K562 (cell line): ENCODE measurements around the gene KRTAP13-1. TPM values are rescaled to one million over a fixed set of nuclear protein-coding genes. Genes with fewer than 3 reads are reported as not detected.

Experiments used
- ATAC-seq: fragments of 200-7000 bp; cut with Tn5 transposase; 3 replicates; pipeline ENCODE4 v1.9.1; 2020; ENCODE audit warnings: moderate library complexity
- BruUV-seq: library from RNA; stranded (reverse); fragments of 400-500 nt; replicated peaks from 2 replicates; lab custom pipeline; 2021; lab: Mats Ljungman, UMichigan
- CTCF ChIA-PET: fragments of 300-600 bp; formaldehyde crosslinking; extraction: SDS; loops from one replicate; lab custom pipeline; 2021; ENCODE audit warnings: low intra/inter-chr PET ratio; lab: Yijun Ruan, JAX
- POLR2A ChIA-PET: fragments of 300-600, 350-650 bp; sonication (Branson Sonifier 250); formaldehyde crosslinking; extraction: SDS; loops from one replicate; lab custom pipeline; 2021; ENCODE audit warnings: antibody characterized with exemption, inconsistent platforms; lab: Yijun Ruan, JAX
- DNase-seq, 4 experiments: peaks; one replicate each; pipeline versions ENCODE4 v3.0.0 to v3.0.0-alpha.2; 2011 to 2018; ENCODE audit warnings: low spot score in 3 of 4, mixed read lengths in 3 of 4; ENCODE audit errors: extremely low read depth in 1 of 4
- FAIRE-seq: peaks from 2 replicates; lab custom pipeline; 2011; peaks lifted over from hg19 to GRCh38; lab: Jason Lieb, UNC
- H2AFZ ChIP-seq: 2 replicates; pipeline ENCODE4 v1.6.0; 2011; ENCODE audit warnings: low read depth, low read length, control low read depth, inconsistent platforms
- H3K27ac ChIP-seq: fragments of 200-600 bp; 3 replicates; pipeline ENCODE4 v1.8.0; 2011; ENCODE audit warnings: low read depth, mild to moderate bottlenecking, control low read depth, inconsistent platforms, low read length, moderate library complexity, mixed read lengths; ENCODE audit errors: extremely low read depth
- H3K27me3 ChIP-seq, 2 experiments: fragments of 300-600 bp in 1 of 2; 2 replicates in 1 of 2; 3 replicates in 1 of 2; pipeline versions ENCODE4 v1.6.0 to v1.8.0; 2011; ENCODE audit warnings: inconsistent platforms in 2 of 2, low read length in 2 of 2, mild to moderate bottlenecking in 1 of 2, mixed read lengths in 1 of 2, moderate library complexity in 1 of 2; ENCODE audit not compliant: control insufficient read depth in 2 of 2, insufficient read depth in 2 of 2
- H3K36me3 ChIP-seq: fragments of 300-600 bp; 3 replicates; pipeline ENCODE4 v1.8.0; 2011; ENCODE audit warnings: mild to moderate bottlenecking, low read length, inconsistent platforms; ENCODE audit not compliant: control insufficient read depth, insufficient read depth
- H3K4me1 ChIP-seq, 2 experiments: fragments of 200-600 bp in 1 of 2; replicated peaks in 1 of 2; 2 replicates in 1 of 2; 3 replicates in 1 of 2; pipeline versions ENCODE4 v1.5.1 to v1.8.0; 2011; ENCODE audit warnings: inconsistent platforms in 2 of 2, low read length in 2 of 2, mild to moderate bottlenecking in 1 of 2, mixed read lengths in 1 of 2, moderate library complexity in 1 of 2; ENCODE audit not compliant: control insufficient read depth in 2 of 2, insufficient read depth in 2 of 2
- H3K4me2 ChIP-seq: 2 replicates; pipeline ENCODE4 v1.6.1; 2011; ENCODE audit warnings: low read length, control low read depth, inconsistent platforms, mixed read lengths; ENCODE audit not compliant: insufficient read depth
- H3K4me3 ChIP-seq: fragments of 200-600 bp; sonication (generic), shearing (Covaris generic); 2 replicates; pipeline ENCODE4 v1.5.1; 2016; ENCODE audit warnings: control low read depth, inconsistent platforms
- H3K79me2 ChIP-seq: fragments of 200-600 bp; 3 replicates; pipeline ENCODE4 v1.8.0; 2011; ENCODE audit warnings: low read length, inconsistent platforms; ENCODE audit not compliant: control insufficient read depth, insufficient read depth
- H3K9ac ChIP-seq, 2 experiments: 2 replicates each; pipeline versions ENCODE4 v1.6.0 to v1.6.1; 2011; ENCODE audit warnings: low read depth in 2 of 2, low read length in 2 of 2, control low read depth in 1 of 2, inconsistent platforms in 1 of 2, mild to moderate bottlenecking in 1 of 2, mixed read lengths in 1 of 2; ENCODE audit not compliant: insufficient read depth in 1 of 2
- H3K9me1 ChIP-seq: one replicate; pipeline ENCODE4 v1.6.0; 2011; ENCODE audit warnings: inconsistent platforms, mild to moderate bottlenecking, low read length, moderate library complexity; ENCODE audit not compliant: control insufficient read depth, insufficient read depth
- H3K9me3 ChIP-seq: replicated peaks from 2 replicates; pipeline ENCODE4 v1.5.1; 2011; ENCODE audit warnings: low read depth, low read length, inconsistent platforms; ENCODE audit not compliant: control insufficient read depth, insufficient read depth
- H4K20me1 ChIP-seq: replicated peaks from 2 replicates; pipeline ENCODE4 v1.6.1; 2011; ENCODE audit warnings: low read length, inconsistent platforms, mixed read lengths; ENCODE audit not compliant: control insufficient read depth, insufficient read depth
- CCAR2 ChIP-seq: fragments of 200-400 bp; formaldehyde crosslinking; IDR thresholded peaks from 2 replicates; pipeline ENCODE4 v1.6.1; 2017; ENCODE audit warnings: mild to moderate bottlenecking, low read depth, low read length
- CCNT2 ChIP-seq: IDR thresholded peaks from 2 replicates; pipeline ENCODE4 v1.6.1; 2011; ENCODE audit warnings: borderline replicate concordance, low read depth, mild to moderate bottlenecking, moderate library complexity, mixed read lengths, low read length; ENCODE audit not compliant: insufficient read length; ENCODE audit errors: extremely low read depth
- FOXJ3 ChIP-seq: sonication (generic); formaldehyde crosslinking; IDR thresholded peaks from 2 replicates; pipeline ENCODE4 v1.4.0; 2020; ENCODE audit warnings: mild to moderate bottlenecking, missing genetic modification reagents
- MBD2 ChIP-seq: sonication (generic); IDR thresholded peaks from 2 replicates; pipeline ENCODE4 v1.6.1; 2016; ENCODE audit warnings: low read depth, borderline replicate concordance
- OTX1 ChIP-seq: fragments of 450-650 bp; formaldehyde crosslinking; IDR thresholded peaks from 2 replicates; pipeline ENCODE4 v1.4.0; 2022; ENCODE audit warnings: mild to moderate bottlenecking
- SMC3 ChIP-seq: conservative IDR thresholded peaks from 2 replicates; pipeline ENCODE4 v1.6.1; 2011; ENCODE audit warnings: low read depth, low read length, improper control_type of control experiment; ENCODE audit not compliant: insufficient read depth
- VEZF1 ChIP-seq: fragments of 200-800 bp; sonication (Bioruptor generic); IDR thresholded peaks from 2 replicates; pipeline ENCODE4 v1.6.1; 2017; ENCODE audit warnings: missing genetic modification characterization, missing compliant biosample characterization
- ZNF445 ChIP-seq: fragments of 250-450 bp; sonication (Bioruptor Pico); IDR thresholded peaks from 2 replicates; pipeline ENCODE4 v1.4.0; 2020; ENCODE audit warnings: low read depth, mild to moderate bottlenecking, moderate library complexity
- WGBS: fragments of 100-300 bp; shearing (Covaris generic); methylation state at CpG from one replicate; pipeline ENCODE4 v1.1.6; 2016; ENCODE audit warnings: low coverage, mixed read lengths; ENCODE audit not compliant: insufficient coverage; ENCODE audit errors: missing lambda C conversion rate; 5-methylcytosine and 5-hydroxymethylcytosine counted together
- in situ Hi-C: fragments of 300-500 bp; cut with MboI; formaldehyde crosslinking; loops from 4 replicates; pipeline ENCODE4 v1.15.0; 2018; ENCODE audit warnings: inconsistent platforms, mixed read lengths
- intact Hi-C: fragments of 100-400 bp; cut with micrococcal nuclease; formaldehyde crosslinking; loops from 2 replicates; pipeline ENCODE4 v1.14.2; 2022
- polyA plus RNA-seq, 8 experiments: library from polyadenylated mRNA; depleted of rRNA in 4 of 8; stranded (reverse) in 5 of 8; unstranded in 3 of 8; fragments of >200 nt; fragmentation: Nextera tagmentation in 2 of 8; fragmentation: Illumina TruSeq in 1 of 8; extraction: Ambion mirVana in 2 of 8; extraction: Trizol in 1 of 8; gene quantifications; 2 replicates each; pipeline versions ENCODE4 v1.2.1 to v1.2.3, GENCODE V29; 2011 to 2014; ENCODE audit warnings: inconsistent platforms in 1 of 8, missing spikeins in 1 of 8
- total RNA-seq, 7 experiments: library from RNA; depleted of rRNA in 6 of 7; stranded (reverse); fragments of >200 nt in 6 of 7; fragmentation: Illumina TruSeq in 2 of 7; extraction: Trizol in 2 of 7; gene quantifications; 2 replicates each; pipeline versions ENCODE4 v1.2.1 to v1.2.3, GENCODE V29; 2011 to 2021; ENCODE audit warnings: low replicate concordance in 1 of 7

KRTAP13-1 gene
- total and polyA plus RNA-seq, 9 of the 15 experiments (the other 6 are each of a cell fraction or from before 2014, with no cell fraction given): not detected

DNA sequence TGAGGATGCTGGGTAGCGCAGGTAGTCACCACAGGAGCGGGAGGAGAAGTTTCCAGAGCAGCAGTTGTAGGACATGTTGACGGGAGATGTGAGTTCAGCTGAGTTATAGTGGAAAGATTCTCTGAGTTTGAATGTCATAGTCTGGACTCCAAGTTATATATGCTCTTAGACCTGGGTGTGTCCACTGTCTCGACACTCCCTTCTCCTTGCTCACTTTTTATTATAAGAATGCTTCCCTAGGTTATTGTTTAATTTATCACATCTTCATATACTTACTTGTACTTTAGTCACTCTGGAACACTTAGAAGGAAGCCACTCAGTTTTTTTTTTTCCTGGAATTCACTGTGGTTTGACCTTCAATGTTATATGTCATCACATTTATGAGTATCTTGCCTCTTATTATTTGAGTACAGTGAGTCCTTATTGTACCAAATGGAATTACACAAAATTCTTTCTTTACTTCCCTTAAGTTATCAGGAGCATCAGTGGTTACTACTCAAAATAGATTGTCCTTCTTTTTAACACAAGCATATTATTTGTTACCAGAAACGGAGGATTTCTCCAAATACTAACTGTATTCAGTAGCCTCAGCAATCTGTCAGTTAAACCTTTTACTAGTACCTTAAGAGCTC lies 23.6 kb upstream of the KRTAP13-1 start, which contains the start of gene KRTAP13-2:
Gene KRTAP13-2 (minus strand): TSS at position 133 of the 632 bp plus-strand sequence. CDS start 58 bp downstream, at position 75.
- TF ChIP-seq MBD2: no peak
- TF ChIP-seq ZNF445: no peak
- H3K36me3 ChIP-seq: no peaks in the 10 kb centered on the region
- no peaks in the 10 kb centered on the region for H3K4me1 ChIP-seq
- no peaks in the 10 kb centered on the region for H3K79me2 ChIP-seq
- no TSS peak for BruUV-seq
- H3K9me1 ChIP-seq: no peaks in the 10 kb centered on the region
- no peak within 1 kb of the TSS for H3K4me2 ChIP-seq
- 1% methylated on average over 5 of the region's 5 CpGs for WGBS
- no peaks in the 10 kb centered on the region for H4K20me1 ChIP-seq
- ATAC-seq: no peak
- H3K4me3 ChIP-seq: no peak within 1 kb of the TSS
- H3K9me3 ChIP-seq: no peaks in the 10 kb centered on the region
- DNase-seq: no peak
- no peak within 1 kb of the TSS for H2AFZ ChIP-seq
- no peak for FAIRE-seq
- H3K27ac ChIP-seq: no peak within 1 kb of the TSS
- ChIA-PET POLR2A (no interaction called here), CTCF (no interaction called here)
- intact Hi-C loops: no loop called here
- no peaks in the 10 kb centered on the region for H3K27me3 ChIP-seq
- in situ Hi-C loops: no loop called here
- no peak within 1 kb of the TSS for H3K9ac ChIP-seq

- Histone ChIP-seq H3K79me2 (no peaks in the 10 kb centered on the region), H3K9me3 (peaks cover 3% of the 10 kb centered on the region), H3K4me2 (no peak overlapping the region), H3K4me3 (no peak overlapping the region), H4K20me1 (no peaks in the 10 kb centered on the region), H3K9ac (no peak overlapping the region), H3K36me3 (no peaks in the 10 kb centered on the region), H3K4me1 (no peaks in the 10 kb centered on the region), H3K27ac (no peak overlapping the region), H3K9me1 (no peaks in the 10 kb centered on the region), H3K27me3 (no peaks in the 10 kb centered on the region), H2AFZ (no peak overlapping the region)
- FAIRE-seq (no peak), DNase-seq (no peak), ATAC-seq (no peak)
- POLR2A ChIA-PET: no interaction called here
- intact Hi-C loops (no loop called here), in situ Hi-C loops (no loop called here)
- TF ChIP-seq CCNT2 (no peak), OTX1 (no peak), SMC3 (no peak), VEZF1 (no peak), FOXJ3 (CRISPR knock-in tag) (no peak), CCAR2 (no peak)
- BruUV-seq: no TSS peak
- 0% methylated on average over 1 of the region's 1 CpG for WGBS
- CTCF ChIA-PET: no interaction called here
Measured at GRCh38 chr21:30382201-30382600, 13.6 kb upstream of the KRTAP13-1 start.
